Measurements from ENCODE around the gene GNAT3. TPM values are rescaled to one million over a fixed set of nuclear protein-coding genes. Genes with fewer than 3 reads are reported as not detected.
A peak's percentile ranks its signal among the peaks of the same experiment; 100 is the strongest.

Gene GNAT3
- polyA plus RNA-seq (ENCODE audit: insufficient read length in 12 of 12) = under 1 TPM in 2 of 12 donors, not detected in 10; 0.14 to 0.19 TPM
- long read RNA-seq, donor 1, partial matches to known transcripts = 30 of 30 reads
- long read RNA-seq, donor 1, other reads (novel, unspliced or antisense) = 0 of 30 reads
- long read RNA-seq, donor 2, partial matches to known transcripts = 446 of 549 reads
- long read RNA-seq, donor 2, other reads (novel, unspliced or antisense) = 103 of 549 reads
- long read RNA-seq, donor 3 = 0 reads
- long read RNA-seq, donor 4 = 0 reads
- long read RNA-seq, donor 5 = 0 reads
- long read RNA-seq, donor 6, partial matches to known transcripts = 114 of 119 reads
- long read RNA-seq, donor 6, other reads (novel, unspliced or antisense) = 5 of 119 reads
- long read RNA-seq, donor 7 = 0 reads
- long read RNA-seq, donor 8 = 0 reads
- long read RNA-seq, donor 9 = 0 reads
- long read RNA-seq, donor 10 = 0 reads
- long read RNA-seq, donor 11, partial matches to known transcripts = 153 of 179 reads
- long read RNA-seq, donor 11, other reads (novel, unspliced or antisense) = 26 of 179 reads

GRCh38 chr7:80511964-80512363, at the start of gene GNAT3:
Gene GNAT3, minus strand, starts transcription at chr7:80512064. Its CDS starts 138 bp downstream, at chr7:80511926.
- DNase-seq = no peak

- no peak for DNase-seq
Measured at GRCh38 chr7:80558116-80558515, 46.3 kb upstream of the GNAT3 start.

- DNase-seq = no peak
Measured at GRCh38 chr7:80552031-80552694, 40.3 kb upstream of the GNAT3 start.

- no peak for DNase-seq
Measured at GRCh38 chr7:80550005-80550404, 38.1 kb upstream of the GNAT3 start.

- DNase-seq = no peak
Measured at GRCh38 chr7:80548840-80549530, 37.1 kb upstream of the GNAT3 start.

GRCh38 chr7:80542398-80542797, 30.5 kb upstream of the GNAT3 start:
- DNase-seq = peak; percentile 49

DNA sequence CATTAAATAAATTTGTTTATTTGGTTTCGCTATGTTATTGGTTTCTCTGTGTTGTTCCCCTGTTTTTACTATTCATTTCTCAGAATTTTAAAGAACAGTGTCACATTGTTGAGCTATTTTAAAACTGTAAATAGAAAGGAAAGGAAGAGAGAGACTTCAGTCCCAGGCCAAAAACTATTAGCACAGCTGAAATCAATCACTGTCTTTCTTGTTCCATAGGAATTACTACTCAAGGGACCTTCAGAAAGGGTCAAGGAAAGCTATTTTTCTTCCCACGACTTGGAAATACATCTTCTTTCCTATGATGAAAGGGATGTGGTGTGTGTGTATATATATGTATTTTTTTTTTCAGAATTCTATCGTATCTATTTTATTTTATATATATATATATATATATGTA, 29.0 kb upstream of the GNAT3 start:
- no peak for DNase-seq

- DNase-seq = no peak
Measured at GRCh38 chr7:80537091-80537490, 25.2 kb upstream of the GNAT3 start.

DNA sequence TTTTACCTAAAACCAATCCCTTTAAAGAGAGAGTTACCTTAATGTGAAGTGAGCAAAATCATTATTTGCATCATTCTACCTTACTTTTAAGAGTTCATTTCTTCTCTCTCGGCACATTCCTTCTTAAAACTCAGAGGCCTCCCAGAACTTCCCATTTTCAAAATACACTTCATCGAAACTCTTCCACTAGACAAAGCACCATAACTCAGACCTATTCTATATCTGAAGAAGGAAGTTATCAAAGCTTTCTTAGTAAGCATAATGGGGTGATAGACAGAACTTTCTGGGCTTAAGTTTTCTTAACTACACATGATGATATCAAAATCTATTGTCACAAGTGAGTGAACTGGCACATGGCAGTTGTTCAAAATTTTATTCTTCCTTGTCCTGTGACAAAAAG, 24.6 kb upstream of the GNAT3 start:
- DNase-seq = no peak

- no peak for DNase-seq
Measured at GRCh38 chr7:80533287-80533686, 21.4 kb upstream of the GNAT3 start.

DNA sequence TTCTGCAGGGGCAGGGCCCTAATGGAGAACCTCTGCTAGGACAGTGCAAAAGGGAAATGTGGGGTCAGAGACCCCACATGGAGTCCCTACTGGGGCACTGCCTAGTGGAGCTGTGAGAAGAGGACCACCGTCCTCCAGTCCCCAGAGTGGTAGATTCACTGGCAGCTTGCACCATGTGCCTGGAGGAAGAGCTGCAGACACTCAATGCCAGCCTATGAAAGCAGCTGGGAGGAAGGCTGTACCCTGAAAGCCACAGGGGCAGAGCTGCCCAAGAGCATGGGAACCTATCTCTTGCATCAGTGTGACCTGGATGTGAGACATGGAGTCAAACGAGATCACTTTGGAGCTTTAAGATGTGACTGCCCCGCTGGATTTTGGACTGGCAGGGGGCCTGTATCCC, 20.3 kb upstream of the GNAT3 start:
- no peak for DNase-seq

DNA sequence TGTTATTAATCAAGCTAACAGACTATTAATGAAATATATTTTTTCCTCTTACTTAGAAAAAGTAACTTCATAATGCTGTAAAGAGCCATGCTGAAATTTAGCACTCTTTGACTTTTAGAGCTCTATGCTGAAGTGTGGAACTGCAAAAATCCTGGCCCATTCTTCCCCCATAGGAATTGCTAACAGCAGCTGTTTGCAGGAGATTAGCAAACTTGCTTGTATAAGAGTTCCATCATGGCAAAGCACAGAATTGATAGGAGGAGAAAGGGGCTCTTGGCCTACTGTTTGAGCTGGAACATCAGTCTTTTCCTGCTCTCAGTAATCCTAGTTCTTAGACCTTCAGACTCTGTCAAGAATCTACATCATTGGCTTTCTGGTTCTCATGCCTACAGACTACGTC, 18.3 kb upstream of the GNAT3 start:
- peak; percentile 70 for DNase-seq

DNA sequence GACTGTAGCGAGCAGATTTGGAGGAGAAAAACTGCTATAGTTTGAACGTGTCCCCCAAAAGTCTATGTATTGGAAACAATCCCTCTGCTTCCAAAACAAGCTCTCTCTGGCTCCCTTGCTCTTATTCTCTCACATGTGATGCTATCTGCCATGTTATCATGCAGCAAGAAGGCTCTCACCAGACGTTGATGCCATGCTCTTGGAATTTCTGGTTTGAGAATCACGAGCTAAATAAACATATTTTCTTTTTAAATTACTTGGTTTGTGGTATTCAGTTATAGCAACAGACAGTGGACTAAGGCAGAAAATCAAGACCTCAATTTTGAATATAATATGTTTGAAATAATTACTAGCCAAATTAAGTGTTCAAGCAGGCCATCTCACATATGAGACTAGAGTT, 17.5 kb upstream of the GNAT3 start:
- no peak for DNase-seq

- no peak for DNase-seq
Measured at GRCh38 chr7:80528689-80529088, 16.8 kb upstream of the GNAT3 start.

DNA sequence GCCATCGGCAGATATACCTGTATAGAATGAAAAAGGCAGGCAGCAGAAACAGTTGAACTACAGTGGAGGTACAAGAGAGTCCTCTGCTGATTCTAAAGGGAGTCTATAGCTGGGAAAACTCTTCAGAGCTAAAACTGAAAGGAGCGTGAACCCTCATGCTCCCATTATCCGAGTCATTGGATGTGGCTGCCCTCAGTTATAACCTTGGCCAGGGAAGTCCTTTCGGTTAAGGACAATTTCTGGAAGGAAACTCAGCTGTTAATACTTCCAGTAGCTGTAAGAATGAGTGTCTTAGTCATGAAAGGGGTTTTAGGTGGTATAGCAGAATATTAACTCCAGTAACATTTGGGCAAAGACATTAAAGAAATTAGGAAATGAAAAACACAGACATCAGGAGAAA, 14.6 kb upstream of the GNAT3 start:
- no peak for DNase-seq

DNA sequence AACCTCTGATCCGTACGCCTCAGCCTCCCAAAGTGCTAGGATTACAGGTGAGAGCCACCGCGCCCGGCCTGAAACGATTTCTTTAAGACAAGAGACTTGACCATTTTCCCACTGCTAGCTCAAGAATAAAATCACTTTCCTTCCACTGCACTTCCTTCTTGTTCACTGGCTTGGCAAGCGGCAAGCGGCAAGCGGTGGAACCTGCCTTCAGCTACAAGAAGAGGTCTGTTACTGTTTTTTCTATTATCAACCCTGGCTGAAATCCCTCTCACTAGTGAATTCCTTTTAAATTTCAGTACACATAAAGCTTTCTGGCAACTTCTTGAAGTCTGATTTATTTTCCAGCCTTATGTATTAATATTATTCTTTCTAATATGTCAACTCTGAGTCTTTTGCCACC, 12.8 kb upstream of the GNAT3 start:
- peak; percentile 25 for DNase-seq

- no peak for DNase-seq
Measured at GRCh38 chr7:80521809-80522208, 9.9 kb upstream of the GNAT3 start.

DNA sequence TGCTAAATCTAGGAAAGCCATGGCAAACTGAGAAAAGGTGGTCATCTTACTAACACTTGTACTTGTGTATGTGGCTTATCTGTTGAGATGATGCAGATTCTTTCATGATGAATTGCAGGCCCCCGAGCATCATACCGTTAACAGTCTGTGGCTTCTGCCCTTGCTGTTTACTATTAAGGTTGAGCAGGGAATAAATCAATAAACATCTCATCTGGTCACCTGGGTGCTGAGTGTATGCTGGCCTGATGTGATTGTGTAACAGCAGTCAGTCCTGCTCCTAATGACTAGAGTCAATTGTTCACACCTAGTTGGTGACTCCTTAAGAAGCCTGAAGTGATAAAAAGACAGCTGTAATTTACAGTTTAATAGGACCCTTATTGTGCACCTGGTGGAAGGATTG, 8.3 kb upstream of the GNAT3 start:
- DNase-seq = no peak

GRCh38 chr7:80517282-80517747, 5.5 kb upstream of the GNAT3 start:
- DNase-seq = no peak

DNA sequence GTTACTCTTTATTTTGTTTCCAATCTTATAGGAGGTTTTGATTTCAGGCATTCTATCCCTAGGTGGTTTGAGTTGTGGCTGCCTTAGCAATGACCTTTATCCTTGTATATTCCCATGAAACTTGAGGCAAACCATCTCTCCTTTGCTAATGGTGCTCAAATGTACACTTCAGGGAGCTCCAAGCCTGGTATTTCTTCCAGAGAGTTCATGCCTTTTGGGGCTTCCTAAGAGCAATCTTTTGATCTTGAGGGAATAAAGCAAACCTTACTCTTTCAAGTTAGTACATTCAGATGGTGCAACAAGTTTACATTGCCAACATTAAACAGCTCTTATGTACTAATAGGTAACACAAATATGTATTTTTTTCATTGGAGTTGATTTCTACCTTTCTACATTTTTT, 3.4 kb upstream of the GNAT3 start:
- no peak for DNase-seq

- DNase-seq = no peak
Measured at GRCh38 chr7:80510021-80510420, 1.8 kb downstream of the GNAT3 start.

DNA sequence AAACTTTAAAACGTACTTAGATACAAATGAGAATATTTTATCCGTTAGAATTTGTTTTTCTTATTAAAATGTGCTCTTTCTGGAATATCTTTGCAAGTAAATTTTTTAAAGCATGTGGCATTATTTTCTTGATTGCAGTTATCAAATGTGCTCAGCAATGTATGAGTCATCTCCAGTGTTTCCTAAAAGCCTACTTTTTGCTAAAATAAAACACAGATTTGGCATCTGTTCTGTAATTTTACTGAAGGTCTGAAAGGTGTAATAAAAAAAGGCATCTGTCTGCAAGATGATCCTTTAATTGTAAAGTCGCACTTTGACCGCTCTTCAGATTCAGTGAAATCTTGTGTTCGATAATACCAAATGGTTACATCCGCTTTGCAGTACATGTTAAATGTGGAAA, 3.4 kb downstream of the GNAT3 start:
- no peak for DNase-seq

Data from muscle of arm (tissue), 14 donors.